Stimulated activated CD4-positive, alpha-beta T cell treated with anti-CD3 and anti-CD28 coated beads, TNF-alpha, amount 100 ng/mL, for 1 hour (primary cell): ENCODE measurements around the gene SORBS1.

Experiments used
- DNase-seq, 3 donors: peaks; one replicate each; pipeline ENCODE4 v3.0.0-alpha.2; 2020; ENCODE audit warnings: low read depth in 3 of 3, low spot score in 1 of 3

The SORBS1 gene

GRCh38 chr10:95566136-95566535 lies 5.0 kb upstream of the SORBS1 start:
- no peak for DNase-seq

GRCh38 chr10:95565336-95565735 lies 4.2 kb upstream of the SORBS1 start:
- no peak for DNase-seq

DNA sequence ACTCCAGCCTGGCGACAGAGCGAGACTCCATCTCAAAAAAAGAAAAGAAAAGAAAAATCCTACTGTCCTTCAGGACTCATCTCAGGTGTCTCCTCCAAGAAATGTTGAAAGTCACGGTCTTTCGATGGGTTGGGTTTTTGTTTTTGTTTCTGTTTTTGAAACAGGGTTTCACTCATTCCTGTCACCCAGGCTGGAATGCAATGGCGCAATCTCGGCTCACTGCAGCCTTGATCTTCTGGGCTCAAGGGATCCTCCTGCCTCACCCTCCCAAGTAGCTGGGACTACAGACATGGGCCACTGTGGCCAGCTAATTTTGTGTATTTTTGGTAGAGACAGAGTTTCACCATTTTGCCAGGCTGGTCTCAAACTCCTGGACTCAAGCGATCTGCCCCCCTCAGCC lies 3.1 kb upstream of the SORBS1 start:
- DNase-seq: no peak

- no peak for DNase-seq
These were observed 1.3 kb upstream of the SORBS1 start for GRCh38 chr10:95562341-95562965.

DNA sequence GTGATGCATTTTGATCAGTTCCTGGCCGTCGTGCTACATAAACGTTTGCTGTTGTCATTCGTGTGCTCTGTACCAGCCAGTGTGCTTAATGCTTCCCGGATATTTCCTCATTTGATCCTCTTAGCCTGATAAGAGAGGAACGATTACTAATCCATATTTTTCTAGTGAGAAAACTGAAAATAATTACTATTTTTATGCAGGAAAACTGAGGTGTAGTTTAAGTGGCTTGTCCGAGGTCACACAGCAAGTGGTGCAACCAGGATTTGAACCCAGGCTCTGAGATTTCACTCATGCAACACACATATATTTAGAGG lies 650 bp upstream of the SORBS1 start:
- no peak for DNase-seq

DNA sequence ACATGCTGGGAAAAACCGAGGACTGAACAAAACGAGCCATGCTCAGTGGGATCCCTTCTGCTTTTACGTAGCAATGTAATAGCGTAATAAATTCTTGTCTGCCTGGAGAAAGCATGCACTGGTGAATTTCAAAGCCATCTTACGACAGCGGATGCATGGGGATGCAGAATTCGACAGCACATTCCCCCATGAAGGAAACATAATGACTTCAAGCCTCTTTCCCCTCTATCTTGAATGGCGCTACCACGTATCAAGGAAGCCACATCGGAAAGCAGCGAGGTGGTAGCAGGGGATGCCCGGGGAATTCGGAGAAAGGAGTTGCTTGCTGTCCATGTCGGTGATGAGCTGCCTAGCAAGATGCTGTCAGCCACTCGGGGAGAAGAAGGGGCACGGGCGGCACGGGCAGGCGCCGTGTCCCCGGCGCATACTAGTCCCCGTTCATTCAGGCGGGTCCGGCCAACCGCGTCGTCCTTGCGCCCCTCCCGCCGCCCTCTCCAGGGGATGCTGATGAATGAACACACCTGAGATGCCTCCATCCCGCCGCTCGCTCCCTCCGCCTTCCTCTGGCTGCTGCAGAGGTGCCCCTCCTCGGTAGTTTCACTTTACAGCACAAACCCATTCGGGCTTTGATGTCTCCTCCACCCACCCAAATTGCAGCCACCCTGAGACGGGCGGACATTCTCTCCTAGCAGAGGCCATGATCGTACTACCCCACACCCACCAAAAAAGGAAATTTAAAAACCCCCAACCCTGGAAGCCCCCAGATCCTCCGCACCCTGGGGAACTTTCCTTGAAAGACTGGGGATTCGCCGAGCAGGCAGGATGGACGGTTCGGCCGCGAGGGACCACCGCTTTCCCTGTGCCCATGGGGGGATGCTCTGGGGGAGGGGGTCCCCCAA lies 644 bp downstream of the SORBS1 start:
- peak in 2 of 3 donors; percentile 5 to 12 for DNase-seq

- DNase-seq: no peak
These were observed 1.3 kb downstream of the SORBS1 start for GRCh38 chr10:95559896-95560277.

DNA sequence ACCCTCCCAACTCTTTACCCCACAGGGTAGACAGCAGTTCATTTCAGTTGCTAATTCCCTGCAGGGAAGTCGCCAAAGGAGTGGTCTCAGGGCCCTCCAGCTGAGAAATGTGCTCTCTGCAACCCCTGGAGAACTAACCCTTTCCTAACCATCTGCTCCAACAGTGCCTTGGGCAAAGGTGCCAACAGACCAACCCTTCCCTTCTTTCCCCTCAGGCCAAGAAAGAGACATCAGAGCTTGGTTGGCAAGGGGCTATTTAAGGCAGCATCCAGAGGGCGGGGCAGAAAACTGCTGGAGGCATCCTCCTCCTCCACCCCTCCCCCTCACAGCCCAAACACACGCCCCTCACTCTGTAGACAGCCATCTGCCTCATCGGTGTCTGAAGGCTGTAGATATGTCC lies 1.7 kb downstream of the SORBS1 start:
- DNase-seq: no peak

DNA sequence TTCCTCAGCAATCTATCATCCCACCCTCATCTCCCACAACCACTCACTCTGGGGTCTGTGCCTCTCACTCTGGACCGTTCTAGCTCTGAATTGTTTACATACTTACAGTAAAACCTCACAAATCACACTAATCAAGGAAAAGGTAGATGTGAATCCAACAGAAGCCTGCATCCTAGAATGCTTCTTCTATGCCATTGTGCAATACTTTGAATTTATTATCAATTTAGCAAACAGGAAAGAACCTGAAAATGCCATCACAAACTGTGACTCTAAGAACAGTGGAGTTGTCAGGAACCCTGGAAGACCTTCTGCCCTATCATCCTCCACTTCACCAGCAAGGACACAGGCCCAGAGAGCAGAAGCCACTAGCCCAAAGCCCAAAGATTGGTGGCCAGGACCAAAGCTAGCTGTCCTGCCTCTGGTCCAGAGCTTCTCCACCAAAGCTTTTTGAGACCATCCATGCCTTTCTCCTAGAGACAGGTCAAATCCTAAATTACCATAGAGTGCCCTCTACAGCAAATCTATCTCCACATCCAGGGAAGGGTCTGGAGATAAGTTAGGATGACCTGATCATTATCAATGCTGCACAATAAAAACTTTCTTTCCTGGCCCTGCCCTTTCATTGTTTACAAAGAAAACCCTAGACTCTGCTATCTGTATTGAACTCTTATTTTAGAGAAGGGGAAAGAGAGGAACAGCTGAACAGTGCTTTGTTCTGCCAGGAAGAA lies 2.4 kb downstream of the SORBS1 start:
- no peak for DNase-seq

DNA sequence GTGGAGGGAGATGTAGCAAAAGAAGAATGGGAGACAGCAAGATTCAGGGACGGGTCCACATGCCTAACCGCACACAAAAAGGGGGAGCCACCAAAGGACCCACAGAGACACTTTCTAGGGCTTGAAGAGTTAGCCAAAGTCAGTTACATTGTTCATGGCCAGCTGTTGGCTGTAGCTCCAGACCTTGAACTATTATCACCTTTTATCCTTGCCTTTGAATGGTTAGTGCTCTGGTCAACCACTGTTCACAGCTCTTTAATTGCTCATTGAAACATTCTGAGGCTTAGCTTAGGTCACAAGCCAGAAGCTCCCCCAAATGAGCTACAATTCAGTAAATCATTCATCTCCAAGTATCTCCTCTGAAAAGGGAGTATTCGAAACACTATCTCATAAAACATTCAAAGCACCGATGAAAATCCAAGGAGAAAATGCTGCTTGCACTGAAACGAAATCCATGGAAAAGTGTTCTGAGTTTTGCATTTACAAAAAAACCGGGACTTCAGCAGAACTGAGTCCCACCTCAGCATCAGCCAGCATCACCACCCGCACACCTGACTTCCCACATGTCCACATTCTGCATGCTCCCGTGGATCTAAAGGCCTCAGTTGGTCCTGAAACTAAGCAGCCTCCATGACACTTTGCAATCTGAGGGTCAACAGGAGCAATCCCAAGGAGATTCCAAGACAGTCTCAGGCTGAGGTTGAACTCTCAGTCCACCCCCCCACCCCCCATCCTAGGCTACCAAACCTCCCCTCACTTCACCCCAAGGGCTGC lies 4.0 kb downstream of the SORBS1 start:
- DNase-seq: no peak

GRCh38 chr10:95553674-95554073 lies 7.5 kb downstream of the SORBS1 start:
- DNase-seq: no peak

DNA sequence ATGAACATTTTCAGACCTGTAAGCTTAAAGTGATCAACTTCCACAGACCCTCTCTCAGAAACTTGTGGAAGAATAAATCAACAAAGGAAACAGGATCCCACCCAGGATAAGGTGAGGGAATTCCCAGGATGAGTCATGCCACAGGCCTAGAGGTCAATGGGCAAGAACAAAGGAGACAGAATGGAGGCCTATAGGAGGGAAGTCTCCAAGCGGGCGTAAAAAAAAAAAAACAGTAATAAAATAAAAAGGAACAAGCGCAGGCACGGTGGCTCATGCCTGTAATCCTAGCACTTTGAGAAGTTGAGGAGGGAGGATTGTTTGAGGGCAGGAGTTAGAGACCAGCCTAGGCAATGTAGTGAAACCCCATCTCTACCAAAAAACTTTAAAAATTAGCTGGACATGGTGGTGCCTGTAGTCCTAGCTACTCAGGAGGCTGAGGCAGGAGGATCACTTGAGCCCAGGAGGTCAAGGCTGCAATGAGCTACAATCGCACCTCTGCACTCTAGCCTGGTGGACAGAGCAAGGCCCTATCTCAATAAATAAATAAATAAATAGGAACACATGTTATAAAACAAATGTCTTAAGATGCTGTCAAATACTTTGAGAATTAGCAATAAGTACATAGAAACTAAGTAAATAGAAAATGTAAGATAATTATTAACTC lies 8.4 kb downstream of the SORBS1 start:
- DNase-seq: no peak

GRCh38 chr10:95550073-95550672 lies 11.0 kb downstream of the SORBS1 start:
- no peak for DNase-seq

DNA sequence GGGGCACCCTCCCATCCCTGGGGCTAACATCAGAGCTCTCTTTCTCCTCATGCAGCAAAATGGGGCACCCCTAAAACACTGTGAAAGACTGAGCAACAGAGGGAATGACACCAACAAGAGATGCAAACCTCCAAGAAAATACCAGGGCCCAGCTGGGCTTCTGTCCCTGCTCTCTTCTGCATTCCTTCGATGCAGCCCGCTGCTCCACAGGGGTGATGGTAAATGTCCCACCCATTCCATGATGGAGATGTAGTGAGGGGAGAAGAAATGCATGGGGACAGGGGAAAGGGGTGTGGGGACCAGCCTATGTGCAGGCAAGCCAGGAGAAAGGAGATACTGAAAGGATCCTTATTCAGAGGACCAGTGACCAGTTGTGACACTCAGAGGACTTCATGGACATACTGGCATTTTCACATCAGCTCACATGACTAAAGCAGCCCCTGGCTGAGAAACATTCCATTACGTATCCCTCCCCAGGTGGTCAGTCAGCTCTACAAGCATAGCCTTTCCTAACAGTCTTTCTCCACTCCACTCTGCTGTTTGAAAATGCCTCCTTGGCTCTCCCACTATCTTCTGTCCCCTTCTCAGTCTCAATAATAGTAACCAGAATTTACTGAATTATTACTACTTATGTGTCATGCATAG lies 13.3 kb downstream of the SORBS1 start:
- no peak for DNase-seq

DNA sequence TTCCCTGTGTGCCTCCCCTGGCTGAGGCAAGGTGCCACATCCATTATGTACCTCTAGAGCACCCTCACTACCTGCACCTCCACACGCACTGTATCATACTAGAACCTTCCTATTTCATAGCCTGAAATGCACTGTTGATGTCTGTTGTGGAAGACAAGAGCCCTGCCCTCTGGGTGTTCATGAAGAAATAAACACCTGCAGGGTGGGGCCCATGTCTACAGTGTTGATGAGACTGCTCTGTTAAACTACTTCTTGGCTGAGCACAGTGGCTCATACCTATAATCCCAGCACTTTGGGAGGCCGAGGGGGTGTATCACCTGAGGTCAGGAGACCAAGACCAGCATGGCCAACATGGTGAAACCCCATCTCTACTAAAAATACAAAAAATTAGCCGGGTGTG lies 14.0 kb downstream of the SORBS1 start:
- no peak for DNase-seq

DNA sequence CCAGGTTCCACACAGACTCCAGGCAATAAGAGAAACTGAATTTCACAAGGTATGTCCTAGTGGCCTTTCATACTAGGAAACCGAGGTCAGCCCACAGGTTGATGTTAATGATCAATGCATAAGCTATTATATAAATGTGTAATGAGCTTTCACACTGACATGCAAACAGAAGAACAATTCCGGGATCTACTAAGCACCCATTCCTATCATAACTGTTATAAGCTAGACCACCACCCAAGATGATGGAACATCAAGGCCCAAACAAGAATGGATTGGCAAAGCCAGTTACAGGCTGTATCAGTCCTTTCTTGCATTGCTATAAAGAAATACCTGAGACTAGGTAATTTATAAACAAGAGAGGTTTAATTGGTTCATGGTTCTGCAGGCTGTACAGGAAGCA lies 15.2 kb downstream of the SORBS1 start:
- DNase-seq: no peak

- DNase-seq: no peak
These were observed 16.2 kb downstream of the SORBS1 start for GRCh38 chr10:95544783-95545500.

GRCh38 chr10:95543459-95543858 lies 17.7 kb downstream of the SORBS1 start:
- DNase-seq: no peak

- no peak for DNase-seq
These were observed 18.4 kb downstream of the SORBS1 start for GRCh38 chr10:95542761-95543160.
